ENCODE data around the gene ATP2B3.
"Not testable (repeated sequence)": the region's sequence is repeated elsewhere in the genome, so short reads cannot be mapped to it uniquely, and the experiment has no call there.

ATP2B3 gene

DNA sequence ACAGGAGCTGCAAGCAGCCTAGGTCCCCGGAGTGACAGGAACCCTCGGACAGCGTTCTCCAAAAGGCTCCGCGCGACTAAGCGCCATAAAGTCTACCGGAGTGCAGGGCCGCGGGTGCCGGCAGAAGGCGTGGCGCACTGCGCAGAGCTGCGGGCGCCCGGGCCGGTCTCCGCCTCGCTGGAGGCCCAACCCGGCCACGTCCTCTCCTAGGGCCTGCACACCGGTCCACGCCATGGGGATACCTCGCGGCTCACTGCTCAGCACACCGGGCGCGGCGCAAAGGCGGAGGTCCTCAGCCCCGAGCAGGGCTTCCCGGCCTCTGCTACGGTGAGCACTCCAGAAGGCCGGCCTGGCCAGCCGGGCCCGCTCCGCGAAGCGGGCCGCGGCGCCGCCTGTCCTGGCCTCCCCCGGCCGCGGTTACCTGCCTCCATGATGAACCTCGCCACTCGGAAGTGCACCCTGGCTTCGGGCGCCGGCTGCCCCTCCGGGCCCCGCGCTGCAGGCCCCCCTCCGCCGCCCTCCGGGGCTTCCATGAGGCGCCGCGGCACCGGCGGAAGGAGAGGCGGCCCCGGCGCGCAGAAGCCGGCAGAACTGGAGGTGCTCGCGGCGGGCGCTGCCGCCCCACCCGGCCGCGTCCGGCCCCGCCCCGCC lies 81.2 kb downstream of the ATP2B3 start, which contains the start of gene CCNQ:
Gene CCNQ, minus strand, starts transcription at position 599 of the 651 bp plus-strand sequence. Its CDS starts 66 bp downstream, at position 533.
- peak; percentile 43 for DNase-seq

DNA sequence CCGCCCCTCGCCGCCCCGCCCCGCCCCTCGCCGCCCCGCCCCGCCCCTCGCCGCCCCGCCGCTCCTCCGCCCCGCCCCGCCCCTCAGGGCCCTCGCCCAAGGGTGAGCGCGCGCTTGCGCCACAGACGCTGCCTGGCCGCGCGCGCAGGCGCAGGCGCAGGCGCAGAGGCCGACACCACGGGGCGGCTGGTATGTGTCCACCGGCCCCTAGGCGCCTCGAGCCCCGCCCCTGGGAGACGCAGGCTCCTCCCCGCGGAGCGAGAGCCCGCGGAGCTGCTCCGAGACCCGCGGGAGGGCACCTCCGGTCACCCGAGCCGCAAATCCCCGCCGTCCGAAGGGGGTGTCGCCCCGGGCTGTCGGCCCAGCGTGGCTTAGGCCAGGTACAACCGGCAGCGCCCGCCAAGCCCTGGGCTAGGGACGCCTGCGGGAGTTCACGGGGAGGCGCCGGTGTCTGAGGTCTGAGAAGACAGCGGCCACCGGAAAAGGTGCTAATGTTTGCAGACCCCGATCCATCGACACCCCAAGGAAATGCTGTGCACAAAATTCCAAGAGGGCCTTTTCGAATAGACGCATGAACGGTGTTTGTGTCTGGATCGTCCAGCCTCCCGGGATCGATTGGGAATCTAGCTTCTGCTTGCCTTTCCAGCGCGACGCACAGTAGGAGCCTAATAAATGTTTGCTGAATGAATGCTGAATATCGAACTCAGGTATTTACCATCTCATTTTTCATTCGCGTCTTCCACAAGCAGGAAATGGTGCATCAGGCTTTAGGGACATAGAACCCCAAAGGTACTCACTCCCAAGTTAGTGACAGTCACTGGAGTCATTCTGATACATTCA lies 82.0 kb downstream of the ATP2B3 start:
- DNase-seq: peak; percentile 90

DNA sequence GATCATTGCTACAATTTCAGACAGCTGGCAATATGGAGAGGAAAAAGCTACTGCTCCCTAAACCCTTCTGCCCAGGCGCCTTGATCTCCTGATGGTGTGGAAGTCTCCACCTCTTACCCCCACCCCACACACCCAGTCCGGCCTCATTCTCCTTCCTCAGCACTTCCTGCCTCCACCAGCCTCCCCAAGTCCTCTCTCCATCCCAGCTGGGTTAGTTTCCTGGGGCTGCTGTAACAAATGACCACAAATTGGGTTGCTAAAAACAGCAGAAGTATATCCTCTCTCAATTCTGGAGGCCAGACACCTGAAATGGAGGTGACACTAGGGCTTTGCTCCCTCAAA lies 82.6 kb downstream of the ATP2B3 start:
- DNase-seq: no peak

DNA sequence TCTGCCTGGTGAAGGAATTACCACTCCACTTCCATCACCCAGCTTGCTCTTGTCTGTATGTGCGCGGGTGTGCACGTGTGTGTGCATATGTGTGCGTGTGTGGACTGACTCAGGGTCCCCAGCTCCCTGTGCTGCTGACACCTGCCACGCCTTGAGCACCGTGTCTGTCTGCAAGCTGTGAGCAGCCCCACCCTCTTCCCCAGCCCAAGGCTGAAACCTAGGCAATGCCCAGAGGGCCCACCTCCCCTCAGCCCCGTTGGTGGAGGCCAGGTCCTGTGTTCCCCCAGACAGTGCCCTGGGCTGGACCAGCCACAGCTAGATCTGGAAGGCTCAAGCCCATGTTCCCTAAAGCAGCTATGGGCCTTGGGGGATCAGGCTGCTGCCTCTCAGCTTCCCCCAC lies 83.5 kb downstream of the ATP2B3 start:
- DNase-seq: no peak

DNA sequence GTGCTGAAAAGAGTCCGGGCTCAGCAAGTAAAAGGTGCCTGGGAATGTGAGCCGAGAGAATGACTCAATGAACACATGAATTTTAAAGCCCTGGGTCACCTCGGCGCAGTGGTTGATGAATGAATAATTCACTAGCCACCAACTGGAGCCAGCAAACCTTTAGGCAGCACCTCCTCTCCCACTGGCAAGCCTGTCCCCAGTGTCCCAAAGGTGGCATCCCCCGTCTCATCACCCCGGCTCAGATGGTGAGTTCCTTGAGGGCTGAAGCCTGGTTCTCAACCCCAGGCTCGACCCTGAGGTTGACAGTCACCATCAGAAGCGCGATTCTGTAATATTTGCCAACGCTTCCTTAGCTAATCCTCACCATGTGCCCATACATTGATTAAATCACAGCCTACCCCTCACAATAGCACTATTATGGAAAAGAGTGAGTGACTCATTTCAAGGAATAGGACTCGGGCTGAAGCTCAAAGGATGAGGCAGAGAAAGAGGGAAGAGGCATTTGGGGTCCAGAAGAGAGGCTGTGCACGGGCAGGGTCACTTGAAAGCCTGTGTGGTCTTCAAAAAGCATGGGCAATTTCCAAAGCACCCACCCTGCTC lies 84.2 kb downstream of the ATP2B3 start:
- DNase-seq: no peak

DNA sequence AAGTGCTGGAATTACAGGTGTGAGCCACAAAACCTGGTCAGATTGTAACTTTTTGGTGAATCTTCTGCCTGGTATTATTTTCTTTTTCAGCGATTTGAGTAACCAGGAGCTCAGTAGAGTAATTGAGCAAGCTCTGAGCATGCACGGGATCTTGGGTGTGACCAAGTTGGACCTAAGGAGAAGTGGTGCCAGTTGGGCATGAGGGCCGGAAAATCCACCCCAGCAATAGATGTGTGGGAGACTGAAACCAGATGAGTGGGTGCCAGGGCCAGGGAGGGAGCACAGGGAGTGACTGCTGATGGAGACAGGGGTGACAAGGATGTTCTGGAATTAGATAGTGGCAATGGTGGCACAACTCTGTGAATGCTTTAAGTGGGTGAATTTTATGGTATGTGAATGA lies 85.2 kb downstream of the ATP2B3 start:
- DNase-seq: no peak

DNA sequence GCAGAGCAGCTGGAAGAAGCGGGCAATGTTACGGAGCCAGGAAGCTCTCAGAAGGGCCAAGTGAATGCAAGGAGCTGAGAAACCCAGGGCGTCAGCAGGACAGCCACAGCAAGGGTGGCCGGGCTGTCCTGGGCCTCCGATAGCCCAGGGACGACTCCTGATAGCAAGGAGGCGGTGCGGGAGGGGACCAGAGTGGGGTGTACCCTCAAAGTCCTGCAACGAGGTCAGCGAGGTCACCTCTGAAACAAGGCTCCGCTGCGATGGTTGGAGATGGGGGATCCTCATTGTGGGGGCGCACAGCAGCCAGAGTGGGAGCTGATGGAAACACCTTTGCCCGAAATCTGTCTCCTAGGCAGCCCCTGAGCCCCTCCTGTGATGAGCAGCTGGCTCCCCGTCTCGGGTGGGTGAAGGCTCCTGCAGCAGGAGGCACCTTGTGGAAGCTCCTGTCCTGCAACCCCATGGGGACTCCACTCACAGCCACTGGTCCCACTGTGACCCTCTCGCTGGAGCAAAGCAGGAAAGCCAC lies 85.8 kb downstream of the ATP2B3 start:
- DNase-seq: no peak

DNA sequence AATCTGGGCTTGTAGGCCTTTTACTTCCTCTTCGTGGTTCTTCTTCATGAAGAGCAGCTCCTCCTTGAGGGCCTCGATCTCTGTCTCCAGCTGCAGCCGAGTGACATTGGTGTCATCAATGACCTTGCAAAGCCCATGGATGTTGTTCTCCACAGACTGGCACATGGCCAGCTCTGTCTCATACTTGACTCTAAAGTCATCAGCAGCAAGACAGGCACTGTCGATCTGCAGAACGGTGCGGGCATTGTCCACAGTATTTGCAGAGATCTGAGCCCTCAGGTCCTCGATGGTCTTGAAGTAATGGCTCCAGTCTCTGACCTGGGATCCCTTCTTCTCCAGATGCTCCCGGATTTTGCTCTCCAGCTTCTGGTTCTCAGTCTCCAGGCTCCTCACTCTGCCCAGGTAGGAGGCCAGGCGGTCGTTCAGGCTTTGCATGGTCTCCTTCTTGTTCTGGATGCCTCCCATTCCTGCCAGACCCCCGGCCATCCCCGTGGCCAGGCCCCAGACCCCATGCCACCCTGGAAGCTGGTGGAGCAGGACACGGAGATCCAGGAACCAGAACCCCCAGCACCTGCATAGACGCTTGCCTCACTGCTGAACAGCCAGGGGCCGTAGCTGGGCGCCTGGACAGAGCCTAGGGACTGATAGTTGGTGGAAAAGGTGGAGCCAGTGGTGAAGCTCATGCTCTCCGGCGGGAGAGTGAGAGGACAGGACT lies 87.4 kb downstream of the ATP2B3 start:
- not testable (repeated sequence) for DNase-seq

DNA sequence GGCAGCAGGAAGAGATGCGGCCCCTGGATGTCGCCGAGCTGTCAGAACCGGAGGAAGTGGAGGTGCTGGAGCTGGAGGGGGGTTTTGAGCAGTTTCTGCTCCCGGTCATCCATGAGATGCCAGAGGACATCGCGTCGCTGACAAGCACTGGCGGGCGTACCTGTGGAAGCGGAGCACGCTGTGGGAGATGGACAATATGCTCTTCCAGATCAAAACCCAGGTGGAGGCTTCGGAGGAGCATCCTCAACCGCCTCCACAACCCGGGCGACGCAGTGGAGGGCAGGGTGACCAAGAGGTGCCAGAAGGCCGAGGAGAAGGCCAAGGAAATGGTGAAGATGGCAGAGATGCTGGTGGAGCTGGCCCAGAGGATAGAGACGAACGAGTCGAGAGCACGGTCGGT lies 89.1 kb downstream of the ATP2B3 start:
- DNase-seq: no peak

DNA sequence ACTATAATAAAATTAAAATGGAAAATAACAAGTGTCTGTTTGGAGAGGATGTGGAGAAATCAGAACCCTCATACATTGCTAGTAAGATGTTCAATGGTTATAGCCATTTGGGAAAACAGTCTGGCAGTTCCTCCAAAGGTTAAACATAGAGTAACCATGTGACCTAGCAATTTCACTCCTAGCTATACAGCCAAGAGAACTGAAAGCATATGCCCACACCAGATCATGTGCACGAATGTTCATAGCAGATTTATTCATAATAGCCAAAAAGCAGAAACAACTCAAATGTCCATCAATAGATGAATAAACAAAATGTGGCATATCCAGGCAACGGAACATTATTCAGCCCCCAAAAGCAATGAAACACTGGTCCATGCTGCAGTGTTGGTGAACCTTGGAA lies 90.9 kb downstream of the ATP2B3 start:
- DNase-seq: no peak

DNA sequence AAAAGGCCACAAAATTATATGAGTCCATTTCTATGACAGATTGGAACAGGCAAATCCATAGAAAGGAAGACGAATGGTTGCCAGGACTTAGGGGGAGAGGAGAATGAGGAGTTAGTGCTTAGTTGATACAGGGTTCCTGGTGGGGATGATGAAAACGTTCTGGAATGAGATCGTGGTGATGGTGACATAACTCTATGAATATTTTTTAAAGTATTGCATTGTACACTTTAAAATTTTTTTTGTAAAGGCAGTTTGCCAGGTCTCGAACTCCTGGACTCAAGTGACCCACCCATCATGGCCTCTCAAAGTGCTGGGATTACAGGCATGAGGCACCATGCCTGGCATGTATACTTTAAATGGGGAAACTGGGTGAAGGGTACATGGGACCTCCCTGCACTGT lies 91.4 kb downstream of the ATP2B3 start:
- no peak for DNase-seq

DNA sequence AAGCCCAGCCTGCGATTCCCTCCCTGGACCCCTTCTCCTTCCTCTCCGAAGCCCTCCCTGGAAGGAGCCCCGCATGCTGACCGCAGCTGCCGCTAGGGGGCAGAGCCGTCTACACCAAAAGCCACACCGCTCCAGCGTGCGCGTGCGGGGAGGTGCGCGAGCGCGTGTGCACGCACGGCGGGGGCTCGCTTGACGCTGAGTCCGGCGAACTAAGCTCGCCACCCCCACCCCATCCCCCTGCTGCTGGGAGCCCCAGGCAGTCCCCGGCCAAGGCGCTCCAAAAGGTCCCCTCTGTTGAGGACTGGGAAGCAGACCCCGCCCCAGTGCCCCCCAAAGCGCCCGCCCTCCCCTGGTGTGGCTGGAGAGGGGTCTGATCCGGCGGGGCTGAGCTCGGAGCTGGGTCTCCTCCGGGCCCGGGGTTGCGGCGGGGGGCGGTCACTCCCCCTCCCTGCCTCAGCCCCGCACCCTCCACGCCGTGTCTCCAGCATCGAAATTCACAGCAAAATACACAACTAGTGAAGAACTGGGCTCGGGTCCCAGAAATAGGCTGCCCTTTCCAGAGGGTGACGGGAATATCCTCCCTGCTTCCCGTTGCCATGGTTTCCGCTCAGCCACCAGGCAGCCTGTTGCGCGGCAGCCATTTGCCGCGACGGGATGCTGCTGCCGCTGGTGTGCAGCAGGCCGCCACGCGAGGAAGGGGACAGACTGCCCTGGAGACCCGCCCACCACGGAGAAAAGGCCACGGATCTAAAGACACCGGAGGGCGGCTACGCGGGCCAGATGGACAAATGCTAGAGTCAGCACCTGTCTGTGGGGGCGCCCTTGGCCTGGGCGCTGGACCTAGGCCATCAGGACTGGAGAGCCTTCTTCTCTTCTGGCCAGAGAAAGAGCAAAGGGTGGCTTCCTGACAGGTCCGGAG lies 92.7 kb downstream of the ATP2B3 start:
- peak; percentile 89 for DNase-seq

DNA sequence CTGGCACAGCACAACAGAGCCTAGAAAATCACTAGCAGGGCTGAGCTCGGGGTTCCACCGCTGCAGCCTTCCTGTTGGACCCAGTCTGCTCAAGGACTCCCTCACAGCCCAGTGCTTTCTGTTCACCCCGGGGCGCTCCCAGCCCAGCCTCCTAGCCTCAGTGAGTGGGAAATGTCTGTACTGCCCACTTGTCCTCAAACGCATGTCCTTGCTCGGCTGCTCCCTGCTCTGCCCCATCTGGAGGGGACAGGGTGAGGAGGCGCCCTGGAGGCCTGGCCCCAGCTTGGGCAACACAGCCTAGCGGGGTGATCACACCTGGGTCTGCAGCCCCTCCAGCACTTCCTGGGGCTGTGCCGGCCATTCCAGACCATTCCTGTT lies 93.4 kb downstream of the ATP2B3 start:
- DNase-seq: no peak

DNA sequence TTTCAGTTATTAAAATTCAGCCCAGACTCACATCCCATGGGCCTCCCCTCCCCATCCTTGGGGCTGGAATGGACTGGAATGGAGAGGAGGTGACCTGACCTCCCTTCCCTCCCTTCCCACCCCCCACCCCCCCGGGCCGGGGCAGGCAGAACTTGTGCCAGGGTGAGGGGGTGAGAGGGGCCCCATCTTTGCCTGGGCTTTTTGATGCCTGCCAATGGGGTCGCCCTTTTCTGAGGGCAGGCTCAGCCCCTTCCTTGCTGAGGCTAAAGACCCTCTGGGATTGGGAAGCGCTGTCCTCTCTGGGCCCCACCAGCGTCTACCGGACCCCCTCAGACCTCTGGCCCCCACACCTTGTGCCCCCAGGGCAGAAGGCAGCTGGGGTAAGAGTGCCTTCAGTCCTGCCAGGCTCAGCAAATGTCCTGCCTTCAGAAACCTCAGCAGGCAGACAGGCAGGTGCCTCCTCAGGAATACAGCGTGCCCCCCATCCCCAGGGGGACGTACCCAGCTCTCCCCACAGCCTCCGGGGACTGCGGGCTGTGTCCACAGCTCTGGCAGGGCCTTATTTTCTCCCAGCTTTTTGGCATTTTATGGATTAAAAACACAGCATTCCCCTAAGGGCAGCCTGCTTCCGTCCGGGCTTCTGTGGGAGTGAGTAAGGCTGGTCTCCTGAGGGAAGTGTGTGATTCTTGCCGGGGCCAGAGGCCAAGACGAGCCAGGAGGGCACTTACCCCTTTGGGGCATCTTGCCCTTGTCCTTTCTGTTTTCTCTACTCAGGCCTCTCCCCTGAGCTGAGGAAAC lies 94.1 kb downstream of the ATP2B3 start:
- no peak for DNase-seq

DNA sequence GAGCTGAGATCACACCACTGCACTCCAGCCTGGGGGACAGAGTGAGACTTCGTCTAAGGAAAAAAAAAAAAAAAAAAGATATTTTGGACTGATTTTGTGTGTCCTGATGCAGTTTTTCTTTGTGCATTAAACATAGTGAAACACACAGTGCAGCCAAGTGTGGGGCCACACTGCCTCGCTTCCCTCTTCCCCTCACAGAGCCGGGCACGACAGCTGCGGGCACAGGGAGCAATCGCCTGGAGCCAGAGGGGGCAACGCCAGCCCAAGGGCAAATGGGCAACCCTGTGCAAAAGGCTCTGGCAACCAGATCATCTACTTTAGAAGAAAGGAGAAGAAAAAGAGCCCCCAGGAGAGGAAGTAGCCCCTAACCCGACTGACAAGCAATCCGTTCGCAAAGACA lies 95.0 kb downstream of the ATP2B3 start:
- DNase-seq: no peak

DNA sequence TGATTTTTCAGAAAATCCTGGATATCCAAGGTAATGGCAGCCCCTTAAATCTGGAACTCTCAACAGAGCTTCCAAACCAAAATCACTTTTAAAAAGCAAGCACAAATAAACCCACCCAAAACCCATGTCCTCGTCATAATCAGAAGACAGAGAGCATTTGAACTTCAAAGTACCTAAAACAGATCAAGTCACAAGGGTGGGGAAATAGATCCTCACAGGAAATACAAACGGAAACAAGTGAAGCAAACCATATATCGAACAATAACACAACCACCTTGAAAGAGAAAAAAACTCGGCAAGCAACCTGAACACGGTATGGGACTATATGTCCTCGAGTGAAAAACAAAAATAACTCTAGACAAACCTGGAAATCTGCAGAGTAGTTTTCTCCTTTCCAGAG lies 97.4 kb downstream of the ATP2B3 start:
- no peak for DNase-seq

DNA sequence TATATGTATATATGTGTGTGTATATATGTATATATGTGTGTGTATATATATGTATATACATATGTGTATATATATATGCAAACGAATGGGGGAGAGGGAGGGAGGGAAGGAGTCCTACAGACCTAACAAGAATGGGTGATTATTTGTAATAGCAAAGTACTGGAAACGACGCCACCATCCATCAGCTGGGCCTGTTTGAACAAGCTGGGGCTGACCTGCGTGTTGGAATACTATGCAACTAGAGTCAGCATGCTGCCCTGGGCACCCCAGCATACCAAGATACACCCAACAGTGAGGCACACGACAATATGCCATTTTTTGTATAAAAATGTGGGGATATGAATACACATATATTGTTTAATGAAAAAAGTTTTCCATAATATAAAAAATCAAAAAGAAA lies 103.1 kb downstream of the ATP2B3 start:
- DNase-seq: no peak

DNA sequence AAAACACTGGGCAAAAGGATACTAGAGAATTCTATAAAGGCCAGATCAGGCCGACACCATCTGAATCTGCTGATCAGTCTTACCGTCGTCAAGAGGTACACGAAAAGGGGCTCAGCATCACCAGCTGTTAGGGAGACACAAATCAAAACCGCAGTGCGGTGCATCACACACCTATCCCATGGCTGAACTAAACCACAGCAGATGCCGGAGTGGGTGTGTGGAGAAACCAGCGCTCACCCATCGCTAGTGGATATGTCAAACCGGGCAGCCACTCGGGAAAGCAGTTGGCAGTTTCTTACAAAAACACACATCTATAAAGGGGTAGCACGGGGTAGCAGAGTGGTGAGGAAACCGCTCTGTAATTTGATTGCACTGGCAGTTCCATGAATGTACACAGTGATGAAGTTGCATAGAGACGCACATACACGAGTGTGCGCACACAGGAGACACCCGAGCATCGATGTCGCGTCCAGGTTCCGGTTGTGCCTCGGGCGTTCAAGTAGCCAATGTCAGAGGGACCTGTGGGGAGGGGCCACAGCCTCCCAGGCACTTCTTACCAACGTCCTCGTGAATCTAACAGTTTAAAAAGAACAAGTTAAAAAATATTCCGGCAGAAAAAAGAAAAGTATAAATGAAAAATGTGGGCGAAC lies 104.6 kb downstream of the ATP2B3 start:
- no peak for DNase-seq

DNA sequence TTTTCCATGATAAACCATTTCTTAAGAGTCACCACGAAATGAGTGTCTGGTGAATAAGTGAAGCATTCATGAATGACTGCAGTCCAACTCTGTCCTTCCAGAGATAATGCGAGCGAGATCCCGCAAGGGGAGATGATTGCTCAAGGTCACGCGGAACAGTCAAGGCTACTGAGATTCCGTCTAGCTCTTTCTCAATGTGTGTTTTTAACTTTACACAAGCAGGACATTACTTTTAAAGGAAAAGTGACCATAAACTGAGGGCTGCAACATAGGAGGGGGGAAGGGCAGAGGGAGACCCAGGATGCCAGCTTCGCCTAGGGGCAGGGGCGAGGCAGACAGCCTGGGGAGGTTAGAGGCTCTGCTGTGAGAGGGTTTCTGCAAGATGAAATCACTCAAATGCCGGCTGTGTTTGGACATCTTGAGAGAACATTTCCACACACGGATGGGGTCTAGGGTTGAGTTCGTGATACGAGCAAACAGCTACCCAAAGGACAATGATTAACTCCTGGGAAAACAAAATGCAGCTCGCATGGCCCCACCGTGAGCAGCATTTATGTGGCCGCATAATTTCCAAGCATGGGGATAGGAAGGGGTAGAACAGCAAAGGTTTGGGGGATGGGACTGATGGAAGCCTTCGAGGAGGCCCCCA lies 105.3 kb downstream of the ATP2B3 start:
- no peak for DNase-seq

Data from NCI-H1105 treated with DMSO at 0.1 percent for 48 hours (cell line).